Measurements from ENCODE around the gene TGFA.
A peak's percentile ranks its signal among the peaks of the same experiment; 100 is the strongest.

Gene TGFA

GRCh38 chr2:70526126-70526525, 27.5 kb downstream of the TGFA start:
- no peak for DNase-seq (ENCODE audit: low read depth)
- TF ChIP-seq CTCF (conservative IDR thresholded peaks at IDR 0.05; ENCODE audit: low read depth, low read length) = no peak
- H3K4me3 ChIP-seq (ENCODE audit: low read length) = no peak overlapping the region

GRCh38 chr2:70525032-70525431, 28.6 kb downstream of the TGFA start:
- H3K4me3 ChIP-seq (ENCODE audit: low read length) = no peak overlapping the region
- TF ChIP-seq CTCF (conservative IDR thresholded peaks at IDR 0.05; ENCODE audit: low read depth, low read length) = no peak
- DNase-seq (ENCODE audit: low read depth) = no peak

GRCh38 chr2:70523996-70524965, 29.3 kb downstream of the TGFA start:
- no peak overlapping the region for H3K4me3 ChIP-seq (ENCODE audit: low read length)
- DNase-seq (ENCODE audit: low read depth) = peak; percentile 73
- no peak for TF ChIP-seq CTCF (conservative IDR thresholded peaks at IDR 0.05; ENCODE audit: low read depth, low read length)

- DNase-seq (ENCODE audit: low read depth) = no peak
- no peak overlapping the region for H3K4me3 ChIP-seq (ENCODE audit: low read length)
- TF ChIP-seq CTCF (conservative IDR thresholded peaks at IDR 0.05; ENCODE audit: low read depth, low read length) = no peak
These were observed 30.0 kb downstream of the TGFA start for GRCh38 chr2:70523672-70523995.

GRCh38 chr2:70522627-70523026, 31.0 kb downstream of the TGFA start:
- TF ChIP-seq CTCF (conservative IDR thresholded peaks at IDR 0.05; ENCODE audit: low read depth, low read length) = no peak
- no peak overlapping the region for H3K4me3 ChIP-seq (ENCODE audit: low read length)
- no peak for DNase-seq (ENCODE audit: low read depth)

- TF ChIP-seq CTCF (conservative IDR thresholded peaks at IDR 0.05; ENCODE audit: low read depth, low read length) = no peak
- no peak overlapping the region for H3K4me3 ChIP-seq (ENCODE audit: low read length)
- DNase-seq (ENCODE audit: low read depth) = no peak
These were observed 32.8 kb downstream of the TGFA start for GRCh38 chr2:70520825-70521224.

GRCh38 chr2:70519453-70519852, 34.2 kb downstream of the TGFA start:
- no peak overlapping the region for H3K4me3 ChIP-seq (ENCODE audit: low read length)
- TF ChIP-seq CTCF (conservative IDR thresholded peaks at IDR 0.05; ENCODE audit: low read depth, low read length) = no peak
- DNase-seq (ENCODE audit: low read depth) = no peak

Measured in retinal pigment epithelial cell (primary cell).